ENCODE results near the gene EFNA3. TPM values are rescaled to one million over a fixed set of nuclear protein-coding genes. Genes with fewer than 3 reads are reported as not detected.
A peak's percentile ranks its signal among the peaks of the same experiment; 100 is the strongest.

EFNA3 gene
- total and polyA plus RNA-seq, 9 of the 15 experiments (the other 6 are each of a cell fraction or from before 2014, with no cell fraction given): 0.59 to 7.9 (median 4.7) TPM

DNA sequence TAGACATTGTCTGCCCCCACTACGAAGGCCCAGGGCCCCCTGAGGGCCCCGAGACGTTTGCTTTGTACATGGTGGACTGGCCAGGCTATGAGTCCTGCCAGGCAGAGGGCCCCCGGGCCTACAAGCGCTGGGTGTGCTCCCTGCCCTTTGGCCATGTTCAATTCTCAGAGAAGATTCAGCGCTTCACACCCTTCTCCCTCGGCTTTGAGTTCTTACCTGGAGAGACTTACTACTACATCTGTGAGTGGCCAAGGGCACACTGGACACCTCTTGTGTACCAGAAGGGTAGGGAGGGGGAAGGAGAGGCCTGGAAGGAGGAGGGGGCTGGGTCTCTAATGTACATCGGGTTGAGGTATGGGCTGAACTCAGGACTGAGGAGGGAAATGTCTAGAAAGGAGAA is 11.9 kb upstream of the EFNA3 start:
- no TSS peak for BruUV-seq (replicated peaks)
- no peak overlapping the region for H3K4me2 ChIP-seq (ENCODE audit: insufficient read depth, low read length)
- H3K9ac ChIP-seq (ENCODE audit: insufficient read depth in 1 of 2, low read depth in 2 of 2, low read length in 2 of 2): peak overlapping the region in 1 of 2 experiments; percentile 64; a peak in 2 of 4 replicates
- intact Hi-C loops (cut with micrococcal nuclease) (no loop called here), in situ Hi-C loops (cut with MboI) (no loop called here)
- peaks cover 9% of the 10 kb centered on the region; the same call in 2 of the 3 replicates for H3K79me2 ChIP-seq (ENCODE audit: control insufficient read depth, insufficient read depth, low read length)
- H3K4me1 ChIP-seq (replicated peaks in 1 of 2; ENCODE audit: control insufficient read depth in 2 of 2, insufficient read depth in 2 of 2, low read length in 2 of 2): peaks cover 41 to 71% of the 10 kb centered on the region in 2 experiments
- H3K9me3 ChIP-seq (replicated peaks; ENCODE audit: control insufficient read depth, insufficient read depth, low read depth, low read length): no peaks in the 10 kb centered on the region
- no peak overlapping the region for H2AFZ ChIP-seq (ENCODE audit: low read depth, low read length)
- H3K36me3 ChIP-seq (ENCODE audit: control insufficient read depth, insufficient read depth, low read length): peaks cover 17% of the 10 kb centered on the region; the same call in 1 of the 3 replicates
- no peak overlapping the region for H3K27ac ChIP-seq (ENCODE audit: extremely low read depth, low read depth, low read length)
- CTCF ChIA-PET (ENCODE audit: low intra/inter-chr PET ratio): no interaction called here
- FAIRE-seq (no peak), DNase-seq (ENCODE audit: extremely low read depth in 1 of 4, low spot score in 3 of 4) (no peak), ATAC-seq (no peak)
- no peak overlapping the region for H3K4me3 ChIP-seq
- no peaks in the 10 kb centered on the region; the same call in 1 of the 2 replicates for H4K20me1 ChIP-seq (replicated peaks; ENCODE audit: control insufficient read depth, insufficient read depth, low read length)
- peaks cover 6% of the 10 kb centered on the region for H3K9me1 ChIP-seq (ENCODE audit: control insufficient read depth, insufficient read depth, low read length)
- no peaks in the 10 kb centered on the region for H3K27me3 ChIP-seq (ENCODE audit: control insufficient read depth in 2 of 2, insufficient read depth in 2 of 2, low read length in 2 of 2)
- WGBS (ENCODE audit: insufficient coverage, low coverage, missing lambda C conversion rate): 71% methylated on average over 7 of the region's 8 CpGs
- POLR2A ChIA-PET: interaction anchor here (0.6 kb wide), 1 partner anchor 13 kb away, joined by 3 read pairs; no protein-coding TSS in a partner anchor
- TF ChIP-seq, protein P1, sequence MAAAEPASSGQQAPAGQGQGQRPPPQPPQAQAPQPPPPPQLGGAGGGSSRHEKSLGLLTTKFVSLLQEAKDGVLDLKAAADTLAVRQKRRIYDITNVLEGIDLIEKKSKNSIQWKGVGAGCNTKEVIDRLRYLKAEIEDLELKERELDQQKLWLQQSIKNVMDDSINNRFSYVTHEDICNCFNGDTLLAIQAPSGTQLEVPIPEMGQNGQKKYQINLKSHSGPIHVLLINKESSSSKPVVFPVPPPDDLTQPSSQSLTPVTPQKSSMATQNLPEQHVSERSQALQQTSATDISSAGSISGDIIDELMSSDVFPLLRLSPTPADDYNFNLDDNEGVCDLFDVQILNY (CRISPR knock-in tag; IDR thresholded peaks at IDR 0.05): no peak
- no peak for TF ChIP-seq KLF13 (tag; IDR thresholded peaks at IDR 0.05; ENCODE audit: borderline replicate concordance, low read depth)
- no peak for TF ChIP-seq SIRT6 (IDR thresholded peaks at IDR 0.05; ENCODE audit: low read depth, low read length)
- no peak for TF ChIP-seq ZNF766 (CRISPR knock-in tag; conservative IDR thresholded peaks at IDR 0.05)
- TF ChIP-seq CEBPG (CRISPR knock-in tag; IDR thresholded peaks at IDR 0.05): no peak
- TF ChIP-seq CEBPG (tag; conservative IDR thresholded peaks at IDR 0.05 in 1 of 2, IDR thresholded peaks at IDR 0.05 in 1 of 2): no peak
- TF ChIP-seq SUPT5H (IDR thresholded peaks at IDR 0.05): no peak
- no peak for TF ChIP-seq ZNF134 (CRISPR knock-in tag; conservative IDR thresholded peaks at IDR 0.05)
- TF ChIP-seq MYNN (IDR thresholded peaks at IDR 0.05): no peak
- no peak for TF ChIP-seq MYNN (CRISPR knock-in tag; IDR thresholded peaks at IDR 0.05)
- TF ChIP-seq TCFL5 (CRISPR knock-in tag; conservative IDR thresholded peaks at IDR 0.05): no peak
